Keratinocyte (primary cell): ENCODE results near the gene YLPM1.

Source experiments
- EZH2 ChIP-seq: IDR thresholded peaks from one replicate; pipeline ENCODE4 v1.6.1; 2012; ENCODE audit warnings: inconsistent platforms, mild to moderate bottlenecking, low read length, moderate library complexity
- TF ChIP-seq, protein P1 (sequence below), 3 experiments: IDR thresholded peaks in 1 of 3; conservative IDR thresholded peaks in 1 of 3; optimal IDR thresholded peaks in 1 of 3; 2 replicates in 2 of 3; 3 replicates in 1 of 3; pipeline versions ENCODE3 to v1.5.1; 2011; ENCODE audit warnings: low read length in 3 of 3, mild to moderate bottlenecking in 3 of 3, moderate library complexity in 2 of 3, control low read depth in 1 of 3, inconsistent platforms in 1 of 3; ENCODE audit not compliant: insufficient read depth in 2 of 3; ENCODE audit errors: extremely low read depth in 1 of 3

DNA sequence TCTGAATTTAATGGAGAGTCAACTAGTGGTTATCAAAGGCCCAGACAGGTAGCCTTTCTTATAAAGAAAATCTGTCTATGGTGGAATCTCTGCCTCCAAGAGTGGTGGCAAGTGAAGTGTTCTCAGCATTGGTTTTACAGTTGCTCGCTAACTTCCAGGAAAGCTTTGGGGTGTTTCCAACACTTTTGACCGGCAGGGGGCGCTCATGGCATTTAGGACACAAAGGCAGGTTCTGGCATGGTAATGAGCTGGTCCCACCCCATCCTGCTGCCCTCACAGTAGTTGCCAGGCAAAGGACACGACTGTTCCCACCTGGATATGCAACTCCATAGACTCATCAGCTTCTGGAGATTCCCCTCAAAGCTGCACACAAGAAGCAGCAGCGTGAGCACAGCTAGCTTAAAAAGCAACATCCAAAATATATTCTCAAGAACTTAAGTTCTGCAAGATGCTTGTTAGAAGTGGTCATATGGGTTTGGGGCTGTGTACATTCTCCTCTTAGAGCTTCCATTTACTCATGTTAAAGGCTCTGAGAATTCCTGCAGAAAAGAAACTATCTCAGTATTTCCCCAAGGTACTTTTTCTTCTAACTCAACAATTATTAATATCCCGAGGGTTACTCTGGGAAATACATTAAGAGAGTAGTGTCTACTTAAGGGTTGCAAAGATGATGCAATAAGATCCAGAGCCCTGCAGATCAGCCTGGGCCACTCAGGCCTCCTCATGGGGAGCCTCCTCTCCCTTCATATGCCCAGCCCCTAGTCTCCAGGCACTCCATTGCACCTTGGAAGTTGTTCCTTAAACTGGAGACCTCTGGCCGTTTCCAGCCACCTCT is 98.0 kb downstream of the YLPM1 start:
- TF ChIP-seq, protein P1, sequence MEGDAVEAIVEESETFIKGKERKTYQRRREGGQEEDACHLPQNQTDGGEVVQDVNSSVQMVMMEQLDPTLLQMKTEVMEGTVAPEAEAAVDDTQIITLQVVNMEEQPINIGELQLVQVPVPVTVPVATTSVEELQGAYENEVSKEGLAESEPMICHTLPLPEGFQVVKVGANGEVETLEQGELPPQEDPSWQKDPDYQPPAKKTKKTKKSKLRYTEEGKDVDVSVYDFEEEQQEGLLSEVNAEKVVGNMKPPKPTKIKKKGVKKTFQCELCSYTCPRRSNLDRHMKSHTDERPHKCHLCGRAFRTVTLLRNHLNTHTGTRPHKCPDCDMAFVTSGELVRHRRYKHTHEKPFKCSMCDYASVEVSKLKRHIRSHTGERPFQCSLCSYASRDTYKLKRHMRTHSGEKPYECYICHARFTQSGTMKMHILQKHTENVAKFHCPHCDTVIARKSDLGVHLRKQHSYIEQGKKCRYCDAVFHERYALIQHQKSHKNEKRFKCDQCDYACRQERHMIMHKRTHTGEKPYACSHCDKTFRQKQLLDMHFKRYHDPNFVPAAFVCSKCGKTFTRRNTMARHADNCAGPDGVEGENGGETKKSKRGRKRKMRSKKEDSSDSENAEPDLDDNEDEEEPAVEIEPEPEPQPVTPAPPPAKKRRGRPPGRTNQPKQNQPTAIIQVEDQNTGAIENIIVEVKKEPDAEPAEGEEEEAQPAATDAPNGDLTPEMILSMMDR (optimal IDR thresholded peaks at IDR 0.05 in 1 of 3, IDR thresholded peaks at IDR 0.05 in 1 of 3, conservative IDR thresholded peaks at IDR 0.05 in 1 of 3; ENCODE audit: extremely low read depth in 1 of 3, insufficient read depth in 2 of 3, low read length in 3 of 3), result peak; percentile 86 to 89 (median 87)
- TF ChIP-seq EZH2, result no peak
